CD4-positive, alpha-beta T cell treated with Interleukin-10 for 1 hour (primary cell): Measurements from ENCODE around the gene CDC42BPG.
A peak's percentile ranks its signal among the peaks of the same experiment; 100 is the strongest.

ENCODE experiments used
- DNase-seq: peaks from one replicate; pipeline ENCODE4 v3.0.0-alpha.2; 2020

Gene CDC42BPG

GRCh38 chr11:64864473-64865285 is 20.2 kb upstream of the CDC42BPG start:
- DNase-seq = no peak

DNA sequence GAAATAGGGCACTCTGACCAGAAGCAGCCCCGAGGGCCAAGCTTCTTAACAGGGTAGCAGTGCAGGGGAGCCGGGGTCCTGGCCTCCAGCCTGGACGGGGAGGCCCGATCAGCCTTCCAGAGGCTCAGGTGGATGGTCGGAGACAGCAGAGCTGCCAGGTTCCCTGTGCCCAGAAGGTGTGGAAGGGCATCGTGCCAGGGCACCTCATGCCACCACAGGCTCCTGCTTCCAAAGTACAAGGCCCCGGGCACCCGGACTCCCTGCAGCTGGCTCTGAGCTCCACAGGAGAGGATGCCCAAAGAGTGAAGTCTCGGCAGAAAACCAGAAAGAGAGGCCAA is 19.7 kb upstream of the CDC42BPG start:
- no peak for DNase-seq

DNA sequence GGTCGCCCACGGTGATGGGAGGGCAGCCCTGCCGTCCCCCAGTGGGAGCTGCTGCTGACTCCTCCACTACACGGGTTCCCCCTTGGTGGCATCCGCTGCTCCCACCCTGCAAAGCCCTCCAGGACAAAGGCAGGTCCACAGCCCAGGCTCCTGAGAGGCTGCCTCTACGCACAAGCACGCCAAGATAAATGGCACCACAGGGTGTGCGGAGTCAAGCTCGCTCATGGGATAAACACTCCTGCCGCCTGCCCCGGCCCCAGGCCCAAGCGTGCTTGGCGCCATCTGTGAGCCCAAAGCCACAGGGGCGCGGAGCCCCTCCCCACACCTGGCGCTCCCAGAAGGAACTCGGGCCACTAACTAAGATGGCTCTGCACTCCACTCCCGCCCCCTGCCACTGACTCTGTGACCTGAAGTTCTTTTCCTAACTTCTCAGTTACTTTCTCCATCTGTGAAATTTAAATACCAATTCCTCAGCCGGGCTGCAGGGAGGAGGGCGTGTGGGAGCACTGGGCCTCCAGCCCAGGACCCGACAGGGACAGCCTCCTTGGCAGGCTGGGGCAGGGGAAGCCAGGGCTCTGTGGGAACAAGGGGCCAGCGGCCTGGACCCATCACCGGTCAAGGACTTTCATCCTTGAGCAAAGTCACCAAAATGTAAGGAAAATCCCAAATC is 19.1 kb upstream of the CDC42BPG start:
- no peak for DNase-seq

DNA sequence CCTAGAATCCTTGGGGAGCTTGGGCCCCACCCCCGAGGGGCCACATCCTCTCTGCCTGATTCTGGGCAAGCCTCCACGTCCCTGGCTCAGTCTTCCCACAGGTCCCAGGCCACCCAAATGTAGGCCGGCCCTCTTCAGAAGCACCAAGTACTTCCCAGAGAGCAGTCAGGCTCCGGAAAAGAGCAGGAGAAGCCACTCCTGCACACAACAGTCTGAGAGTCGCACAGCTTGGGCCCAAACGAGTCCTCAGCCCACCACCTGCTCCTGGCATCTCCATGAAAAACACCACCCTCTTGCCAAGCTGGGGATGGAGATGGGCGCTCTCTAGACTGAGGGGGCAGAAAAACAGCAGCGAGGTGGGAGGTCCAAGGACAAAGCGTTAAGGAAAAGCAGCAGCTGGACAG is 18.5 kb upstream of the CDC42BPG start:
- no peak for DNase-seq

DNA sequence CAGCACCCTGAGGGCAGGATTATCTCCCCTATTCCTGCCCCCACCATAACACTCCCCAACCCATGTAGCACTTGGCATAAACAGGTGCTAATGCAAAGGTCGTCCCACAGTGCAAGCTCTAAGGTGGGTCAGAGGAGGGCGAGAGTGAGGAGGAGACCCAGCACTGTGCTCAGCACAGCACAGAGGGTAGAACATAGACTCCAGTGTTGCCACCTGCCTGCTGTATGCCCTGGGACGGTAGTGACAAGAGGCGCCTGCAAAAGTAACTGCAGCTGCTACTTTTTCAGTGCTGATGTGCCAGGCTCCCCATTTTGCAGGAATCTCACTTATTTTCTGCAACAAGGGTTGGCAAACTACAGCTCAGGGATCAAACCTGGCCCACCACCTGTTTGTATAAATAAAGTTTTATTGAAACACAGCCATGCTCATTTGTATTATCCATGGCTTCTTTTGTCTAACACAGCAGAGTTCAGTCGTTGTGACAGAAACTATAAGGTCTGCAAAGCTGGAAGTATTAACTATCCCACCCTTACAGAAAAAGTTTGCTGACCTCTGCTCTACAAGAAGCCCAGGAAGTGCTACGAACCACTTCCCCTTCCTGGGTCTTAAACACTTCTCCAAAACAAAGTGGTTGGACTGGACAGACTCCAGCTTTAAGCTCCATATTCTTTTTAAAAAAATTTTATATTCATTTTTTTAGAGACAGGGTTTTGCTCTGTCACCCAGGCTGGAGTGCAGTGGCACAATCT is 16.9 kb upstream of the CDC42BPG start:
- DNase-seq = no peak

DNA sequence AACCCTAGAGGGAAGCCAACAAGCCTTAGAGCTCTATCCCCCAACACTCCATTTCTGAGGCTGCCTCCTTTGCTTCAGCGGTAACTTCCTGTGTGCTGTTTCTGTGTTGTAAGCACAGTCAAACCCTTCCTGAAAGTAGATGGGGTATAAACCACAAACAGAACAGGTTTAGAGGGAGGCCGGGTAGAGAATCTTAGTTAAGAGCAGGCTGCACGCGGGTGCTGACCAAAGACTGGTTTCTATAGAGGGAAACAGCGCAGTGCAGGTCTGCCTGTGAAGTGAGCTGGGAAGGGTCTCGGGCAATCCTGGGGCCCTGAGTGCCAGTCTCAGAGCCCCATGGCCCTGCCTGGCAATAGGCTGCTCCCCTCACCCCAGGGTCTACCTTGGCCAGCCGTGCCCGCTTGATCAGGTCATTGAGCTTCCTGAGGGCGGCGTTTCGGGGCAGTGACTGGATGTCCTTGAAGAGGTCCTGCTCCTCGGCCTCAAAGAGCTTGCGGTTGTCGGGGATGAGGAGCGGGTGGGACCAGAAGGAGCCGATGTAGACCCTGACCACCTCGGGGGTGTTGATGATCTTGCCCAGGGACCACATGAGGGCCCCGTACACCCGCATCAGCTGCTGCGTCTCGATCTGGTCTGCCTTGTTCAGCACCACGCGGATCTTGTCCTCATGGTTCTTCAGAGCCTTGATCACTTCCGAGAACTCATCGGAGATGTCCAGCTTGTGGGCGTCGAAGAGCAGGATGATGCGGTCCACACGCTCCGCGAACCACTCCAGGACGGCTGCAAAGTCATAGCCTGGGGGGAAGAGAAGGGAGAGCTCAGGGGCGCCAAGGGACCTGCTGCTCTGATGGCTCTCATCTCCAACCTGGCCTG is 15.3 kb upstream of the CDC42BPG start:
- DNase-seq = peak; percentile 77

GRCh38 chr11:64858467-64859263 is 14.2 kb upstream of the CDC42BPG start:
- peak; percentile 68 for DNase-seq

DNA sequence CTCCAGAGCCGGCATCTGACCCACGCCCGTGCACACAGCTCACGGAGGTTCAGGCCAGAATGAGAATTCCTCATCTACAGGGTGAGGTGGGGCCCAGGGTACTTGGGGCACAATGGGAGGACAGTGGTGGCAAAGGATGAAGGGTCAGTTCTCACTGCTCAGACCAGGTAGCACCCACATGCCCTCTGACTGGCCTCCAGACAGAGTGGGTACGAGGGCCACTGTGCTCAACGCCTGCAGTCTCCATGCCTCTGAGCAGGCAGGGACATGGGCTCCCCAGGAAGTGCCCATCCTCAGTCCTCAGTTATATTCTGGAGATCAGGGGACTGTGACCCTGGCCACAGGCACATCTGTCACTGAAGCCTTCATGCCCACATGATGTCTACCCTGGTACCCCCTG is 13.0 kb upstream of the CDC42BPG start:
- DNase-seq = no peak

GRCh38 chr11:64856382-64857227 is 12.2 kb upstream of the CDC42BPG start:
- DNase-seq = no peak

DNA sequence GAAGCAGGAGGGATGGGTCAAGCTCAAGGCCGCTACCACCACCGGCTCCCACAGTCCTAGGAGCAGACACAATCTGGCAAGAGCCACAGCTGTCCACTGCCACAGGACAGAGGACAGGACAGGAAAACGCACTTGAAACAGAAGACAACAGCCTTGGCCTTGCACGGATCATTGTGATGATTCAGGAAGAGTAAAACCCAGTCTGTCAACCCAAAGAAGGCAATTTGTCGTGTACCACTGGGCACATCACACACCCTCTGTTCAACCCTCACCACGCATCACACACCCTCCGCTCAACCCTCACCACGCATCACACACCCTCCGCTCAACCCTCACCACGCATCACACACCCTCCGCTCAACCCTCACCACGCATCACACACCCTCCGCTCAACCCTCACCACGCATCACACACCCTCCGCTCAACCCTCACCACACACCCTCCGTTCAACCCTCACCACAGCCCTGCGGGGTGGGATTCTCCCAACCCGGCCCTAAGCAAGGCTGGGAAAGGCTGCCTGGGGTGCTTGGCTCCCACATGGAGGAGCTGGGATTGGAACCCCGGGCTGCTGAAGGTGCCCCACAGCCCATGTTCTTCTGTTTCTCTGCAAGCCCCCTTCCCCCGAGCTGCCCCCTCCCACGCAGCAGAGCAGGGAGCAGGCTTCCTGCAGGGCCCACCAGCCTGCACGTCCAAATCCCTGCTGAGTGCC is 11.3 kb upstream of the CDC42BPG start:
- no peak for DNase-seq

- DNase-seq = no peak
Measured at GRCh38 chr11:64854534-64855502, 10.4 kb upstream of the CDC42BPG start.

- DNase-seq = no peak
Measured at GRCh38 chr11:64854157-64854533, 9.7 kb upstream of the CDC42BPG start.

DNA sequence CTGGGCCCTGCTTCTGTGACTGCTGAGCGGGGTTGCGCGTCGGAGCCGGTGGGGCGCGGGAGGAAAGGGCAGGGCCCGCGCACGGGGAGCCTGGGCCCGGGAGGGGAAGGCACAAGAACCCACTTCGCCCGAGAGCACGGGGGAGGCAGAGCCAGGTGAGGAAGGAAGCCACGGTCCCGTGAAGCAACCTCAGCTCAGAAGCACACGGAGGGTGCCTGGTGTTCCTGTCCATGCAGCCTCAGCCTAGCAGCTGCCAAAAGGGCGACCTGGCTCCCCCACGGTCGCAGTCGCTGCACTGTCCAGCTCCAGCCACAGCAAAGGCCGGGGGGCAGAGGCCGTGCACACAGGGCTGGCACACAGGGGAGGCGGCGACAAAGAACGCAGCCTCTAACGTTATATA is 9.3 kb upstream of the CDC42BPG start:
- no peak for DNase-seq

GRCh38 chr11:64852804-64853509 is 8.5 kb upstream of the CDC42BPG start:
- DNase-seq = no peak

GRCh38 chr11:64851831-64852351 is 7.4 kb upstream of the CDC42BPG start:
- no peak for DNase-seq

- peak; percentile 75 for DNase-seq
Measured at GRCh38 chr11:64850979-64851567, 6.6 kb upstream of the CDC42BPG start.

- no peak for DNase-seq
Measured at GRCh38 chr11:64849598-64850356, 5.3 kb upstream of the CDC42BPG start.
